Measurements from ENCODE around the gene TTC24.
A peak's percentile ranks its signal among the peaks of the same experiment; 100 is the strongest.
"Not testable (repeated sequence)": the region's sequence is repeated elsewhere in the genome, so short reads cannot be mapped to it uniquely, and the experiment has no call there.

The TTC24 gene

DNA sequence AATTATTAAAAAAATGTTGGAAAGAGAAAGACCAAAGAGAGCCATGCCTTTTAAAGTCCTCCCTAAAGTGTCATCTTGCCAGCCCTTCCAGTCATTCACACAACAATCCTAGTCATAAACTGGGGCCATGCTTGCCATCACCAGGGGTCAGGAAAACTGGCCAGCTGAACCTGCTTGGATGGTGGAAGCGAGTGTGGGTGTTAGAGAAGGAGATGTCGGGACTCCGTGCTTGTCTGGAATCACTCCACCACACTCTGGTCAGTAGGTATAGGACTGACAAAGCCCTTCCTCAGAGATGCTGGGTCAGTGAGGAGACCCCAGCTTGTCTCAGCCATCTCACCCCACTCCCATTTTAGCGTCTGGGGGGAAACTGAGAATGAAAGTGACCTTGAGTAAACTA lies 36.4 kb downstream of the TTC24 start:
- no peak for DNase-seq

GRCh38 chr1:156616463-156616862 lies 36.9 kb downstream of the TTC24 start:
- DNase-seq: peak; percentile 59

- DNase-seq: peak; percentile 20
Measured at GRCh38 chr1:156618853-156619581, 39.5 kb downstream of the TTC24 start, which contains the start of gene HAPLN2. HAPLN2 (plus strand) TSS chr1:156619415; CDS start chr1:156623491, 4,076 bp downstream.

- no peak for DNase-seq
Measured at GRCh38 chr1:156619582-156619955, 40.0 kb downstream of the TTC24 start.

GRCh38 chr1:156622581-156623297 lies 43.2 kb downstream of the TTC24 start:
- DNase-seq: no peak

GRCh38 chr1:156623946-156624813 lies 44.7 kb downstream of the TTC24 start:
- peak; percentile 48 for DNase-seq

DNA sequence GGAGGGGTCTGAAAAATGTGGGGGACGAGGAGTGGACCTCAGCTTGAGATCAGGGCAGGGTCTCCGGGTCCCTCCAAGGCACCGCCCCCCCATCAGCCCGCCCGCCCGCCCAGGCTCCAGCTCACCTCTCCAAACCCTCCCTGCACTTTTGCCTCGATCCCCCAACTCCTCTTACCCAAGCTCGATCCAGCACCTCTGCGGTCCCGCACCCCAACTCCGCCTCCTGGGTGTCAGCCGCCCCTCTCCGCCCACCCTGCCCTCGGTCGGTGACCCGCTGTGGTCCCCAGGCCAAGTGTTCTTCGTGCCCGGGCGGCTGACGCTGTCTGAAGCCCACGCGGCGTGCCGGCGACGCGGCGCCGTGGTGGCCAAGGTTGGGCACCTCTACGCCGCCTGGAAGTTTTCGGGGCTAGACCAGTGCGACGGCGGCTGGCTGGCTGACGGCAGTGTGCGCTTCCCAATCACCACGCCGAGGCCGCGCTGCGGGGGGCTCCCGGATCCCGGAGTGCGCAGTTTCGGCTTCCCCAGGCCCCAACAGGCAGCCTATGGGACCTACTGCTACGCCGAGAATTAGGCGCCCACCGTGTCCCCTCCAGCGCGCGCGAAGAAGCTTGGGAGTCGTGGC lies 45.4 kb downstream of the TTC24 start:
- no peak for DNase-seq

GRCh38 chr1:156625436-156626078 lies 46.0 kb downstream of the TTC24 start:
- peak; percentile 14 for DNase-seq

DNA sequence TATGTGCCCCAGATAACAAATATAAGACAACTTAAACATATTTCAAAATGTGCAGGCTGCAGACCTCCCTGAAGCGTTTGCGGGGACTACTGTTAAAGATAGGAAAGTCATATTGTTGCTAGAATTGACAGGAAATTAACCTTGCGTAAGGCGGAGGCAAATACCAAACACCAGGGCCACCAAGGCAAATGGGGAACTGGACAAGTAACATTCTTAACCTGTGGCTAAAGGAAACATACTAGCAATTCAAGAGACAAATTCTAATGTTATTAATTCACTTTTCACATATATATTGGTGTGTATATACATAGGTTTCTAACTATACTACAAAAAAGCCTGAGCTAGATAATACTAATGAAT lies 46.5 kb downstream of the TTC24 start:
- DNase-seq: no peak

DNA sequence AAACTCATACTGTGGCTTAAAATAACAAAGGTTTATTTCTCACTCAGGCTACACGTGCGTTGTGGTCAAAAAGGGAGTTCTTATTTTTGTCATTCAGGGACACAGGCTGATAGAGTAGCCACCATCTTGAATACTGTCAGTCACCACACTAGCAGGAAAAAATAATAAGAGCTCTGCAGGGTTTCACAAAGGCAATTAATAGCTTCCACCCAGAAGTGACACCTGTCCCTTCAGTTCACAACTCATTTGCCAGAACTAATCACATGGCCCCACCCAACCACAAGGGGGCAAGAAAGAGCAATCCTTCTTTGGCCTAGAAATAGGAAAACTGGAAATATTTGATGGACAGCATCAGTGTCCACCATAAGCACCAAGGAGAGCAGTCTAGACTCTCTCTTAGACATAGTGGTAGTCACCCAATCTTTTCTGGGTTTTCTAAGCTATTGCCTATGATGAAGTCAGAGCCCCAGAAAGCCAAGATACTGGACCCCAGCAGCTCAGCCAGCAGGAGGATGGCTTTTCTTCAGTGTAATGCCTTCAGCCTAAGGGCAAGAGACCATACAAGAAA lies 47.9 kb downstream of the TTC24 start:
- DNase-seq: peak; percentile 47

DNA sequence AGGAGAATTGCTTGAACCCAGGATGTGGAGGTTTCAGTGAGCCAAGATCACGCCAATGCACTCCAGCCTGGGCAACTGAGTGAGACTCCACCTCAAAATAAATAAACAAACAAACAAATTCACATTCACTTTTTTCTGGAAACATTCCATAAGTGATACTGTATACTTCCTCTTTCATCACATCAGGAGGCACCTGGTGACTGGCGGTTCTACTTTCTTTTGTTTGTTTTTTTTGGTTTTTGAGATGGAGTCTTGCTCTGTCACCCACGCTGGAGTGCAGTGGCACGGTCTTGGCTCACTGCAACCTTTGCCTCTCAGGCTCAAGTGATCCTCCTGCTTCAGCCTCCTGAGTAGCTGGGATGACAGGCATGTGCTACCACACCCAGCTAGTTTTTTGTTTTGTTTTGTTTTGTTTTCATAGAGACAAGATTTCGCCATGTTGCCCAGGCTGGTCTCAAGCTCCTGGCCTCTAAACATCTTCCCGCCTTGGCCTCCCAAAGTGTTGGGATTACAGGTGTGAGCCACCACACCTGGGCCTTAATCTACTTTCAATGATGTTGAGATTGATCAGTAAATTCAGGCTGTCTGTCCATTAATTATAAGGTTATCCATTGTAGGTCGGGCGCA lies 50.4 kb downstream of the TTC24 start:
- no peak for DNase-seq

DNA sequence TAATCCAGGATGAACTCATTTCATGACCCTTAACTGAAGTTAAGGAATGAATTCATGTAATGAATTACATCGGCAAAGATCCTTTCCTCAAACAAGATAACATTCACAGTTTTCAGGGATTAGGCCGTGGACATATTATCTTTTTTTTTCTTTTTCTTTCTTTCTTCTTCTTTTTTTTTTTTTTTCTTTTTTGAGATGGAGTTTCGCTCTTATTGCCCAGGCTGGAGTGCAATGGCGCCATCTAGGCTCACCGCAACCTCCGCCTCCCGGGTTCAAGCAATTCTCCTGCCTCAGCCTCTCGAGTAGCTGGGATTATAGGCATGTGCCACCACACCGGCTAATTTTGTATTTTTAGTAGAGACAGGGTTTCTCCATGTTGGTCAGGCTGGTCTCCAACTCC lies 51.6 kb downstream of the TTC24 start:
- DNase-seq: not testable (repeated sequence)

DNA sequence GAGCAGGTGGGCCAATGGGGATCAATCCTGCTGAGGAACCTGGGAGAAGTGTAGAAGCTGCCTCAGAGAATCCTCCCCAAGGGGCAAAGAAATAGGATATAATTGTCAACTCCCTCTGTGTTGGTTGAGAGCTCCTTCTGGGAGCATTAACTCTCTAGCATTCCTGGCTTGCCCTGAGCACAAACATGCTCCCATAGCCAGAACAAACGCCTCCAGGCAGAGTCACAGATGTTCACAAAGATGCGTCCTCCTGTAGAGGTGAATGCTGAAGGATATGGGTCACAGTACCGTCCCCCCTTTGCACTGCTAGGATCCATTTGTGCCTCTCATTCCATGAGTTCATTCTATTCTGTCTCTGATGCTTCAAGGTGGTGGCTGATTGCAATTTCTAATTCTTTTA lies 52.8 kb downstream of the TTC24 start:
- DNase-seq: no peak
